OCI-M2 (cell line): ENCODE results near the gene MAN2A2.
"Not testable (repeated sequence)": the region's sequence is repeated elsewhere in the genome, so short reads cannot be mapped to it uniquely, and the experiment has no call there.

Experiments
- DNase-seq: peaks from one replicate; lab custom pipeline; 2025; ENCODE audit not compliant: unreplicated experiment; lab: John Stamatoyannopoulos, UW

The MAN2A2 gene

DNA sequence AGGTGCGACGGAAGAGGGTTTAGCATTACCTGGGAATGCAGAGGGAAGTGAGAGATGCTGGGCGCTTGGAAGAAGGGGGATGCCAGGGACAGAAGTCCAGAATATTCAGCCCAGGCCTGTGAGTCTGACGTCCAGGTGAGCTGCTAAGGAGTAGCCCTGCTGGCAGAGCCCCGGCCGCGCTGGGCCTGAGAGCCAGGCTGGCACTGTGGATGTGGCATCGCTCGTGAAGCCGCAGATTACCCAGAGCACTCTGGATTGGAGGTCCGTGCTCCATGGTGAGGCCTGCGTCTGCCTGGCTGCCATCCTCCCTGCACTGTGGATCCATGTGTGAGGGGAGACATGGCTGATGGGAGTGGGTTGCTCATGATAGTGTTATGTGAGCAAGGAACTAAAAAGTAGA is 14.5 kb downstream of the MAN2A2 start:
- DNase-seq, result no peak

DNA sequence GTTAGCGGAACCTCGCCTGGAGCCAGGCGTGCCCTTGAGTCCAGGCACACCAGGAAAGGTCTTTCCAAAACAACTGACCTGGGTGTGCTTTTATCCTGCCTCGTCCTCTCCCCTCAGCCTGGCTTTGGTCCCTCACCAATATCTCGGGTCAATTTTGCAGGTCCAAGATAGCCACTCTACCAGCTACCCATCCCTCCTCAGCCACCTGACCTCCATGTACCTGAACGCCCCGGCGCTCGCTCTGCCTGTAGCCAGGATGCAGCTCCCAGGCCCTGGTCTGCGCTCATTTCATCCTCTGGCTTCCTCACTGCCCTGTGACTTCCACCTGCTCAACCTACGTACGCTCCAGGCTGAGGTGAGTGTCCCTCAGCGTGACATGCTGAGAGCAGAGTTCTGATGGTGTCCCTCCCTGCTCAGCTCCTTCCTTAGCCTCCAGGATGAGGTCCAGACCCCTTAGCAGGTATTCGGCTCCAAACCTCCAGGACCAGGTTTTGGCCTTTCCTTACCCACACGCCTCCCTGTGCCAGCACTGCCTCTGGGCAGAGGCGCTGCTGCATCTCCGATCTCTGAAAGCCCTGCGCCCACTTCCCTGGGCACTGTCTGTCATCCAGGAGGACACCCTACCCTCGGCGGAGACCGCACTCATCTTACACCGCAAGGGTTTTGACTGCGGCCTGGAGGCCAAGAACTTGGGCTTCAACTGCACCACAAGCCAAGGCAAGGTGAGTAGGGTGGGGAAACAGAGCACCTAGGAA is 15.1 kb downstream of the MAN2A2 start:
- DNase-seq, result no peak

DNA sequence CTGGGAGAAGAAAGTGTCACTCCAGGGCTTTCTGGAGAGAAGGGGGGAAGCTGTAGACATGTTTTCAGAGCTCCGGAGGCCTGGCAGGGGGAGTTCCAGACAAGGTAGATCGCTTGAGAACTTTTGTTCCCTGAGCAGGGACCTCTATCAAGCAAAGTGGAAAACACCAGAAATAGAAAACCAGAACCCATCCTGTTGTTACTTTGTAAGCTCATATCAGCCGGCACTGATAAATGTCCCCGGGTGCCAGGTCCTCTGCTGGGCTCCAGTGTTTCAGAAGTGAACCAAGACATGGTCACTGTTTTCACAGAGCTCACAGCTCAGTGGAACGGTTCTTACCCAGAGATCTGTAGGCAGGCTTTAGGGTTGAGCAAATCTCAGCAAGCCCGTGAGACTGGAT is 15.7 kb downstream of the MAN2A2 start:
- no peak for DNase-seq

DNA sequence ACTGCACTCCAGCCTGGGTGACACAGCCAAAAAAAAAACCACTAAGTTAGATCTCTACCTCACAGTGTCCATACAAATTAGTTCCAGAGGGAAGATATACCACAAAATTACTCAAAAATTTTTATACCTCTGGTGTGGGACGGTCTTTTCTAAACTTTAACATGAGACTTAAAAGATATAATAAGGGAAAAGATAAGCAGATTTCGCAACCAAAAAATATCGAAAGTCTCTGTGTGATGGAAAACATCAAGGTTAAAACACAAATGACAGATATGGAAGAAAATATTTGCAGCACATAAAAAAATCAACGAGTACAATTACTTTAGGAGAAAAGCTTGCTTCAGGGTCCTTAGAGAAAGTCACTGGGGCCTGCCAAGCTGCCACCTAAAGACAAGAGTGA is 18.8 kb downstream of the MAN2A2 start:
- DNase-seq, result no peak

DNA sequence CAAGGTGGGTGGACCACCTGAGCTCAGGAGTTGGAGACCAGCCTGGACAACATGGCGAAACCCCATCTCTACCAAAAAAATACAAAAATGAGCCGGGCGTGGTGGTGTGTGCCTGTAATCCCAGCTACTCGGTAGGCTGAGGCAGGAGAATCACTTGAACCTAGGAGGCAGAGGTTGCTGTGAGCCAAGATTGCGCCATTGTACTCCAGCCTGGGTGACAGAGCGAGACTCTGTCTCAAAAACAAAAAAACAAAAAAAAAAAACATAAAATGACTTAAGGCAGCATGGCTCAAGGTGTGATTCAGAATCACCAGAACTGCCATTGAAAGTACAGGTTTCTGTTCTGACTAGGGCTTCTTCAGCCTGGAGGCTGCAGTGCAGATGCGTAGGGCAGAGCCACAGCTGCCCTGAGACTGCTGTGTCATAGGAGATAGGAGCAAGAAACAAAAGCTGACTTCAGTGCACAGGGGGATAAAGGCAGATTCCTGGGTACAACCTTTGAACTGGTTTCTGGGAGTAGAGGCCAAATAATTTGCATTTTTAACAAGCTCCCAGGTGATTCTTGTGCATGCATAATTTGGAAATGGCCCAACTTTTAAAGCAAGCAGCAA is 19.7 kb downstream of the MAN2A2 start:
- not testable (repeated sequence) for DNase-seq

DNA sequence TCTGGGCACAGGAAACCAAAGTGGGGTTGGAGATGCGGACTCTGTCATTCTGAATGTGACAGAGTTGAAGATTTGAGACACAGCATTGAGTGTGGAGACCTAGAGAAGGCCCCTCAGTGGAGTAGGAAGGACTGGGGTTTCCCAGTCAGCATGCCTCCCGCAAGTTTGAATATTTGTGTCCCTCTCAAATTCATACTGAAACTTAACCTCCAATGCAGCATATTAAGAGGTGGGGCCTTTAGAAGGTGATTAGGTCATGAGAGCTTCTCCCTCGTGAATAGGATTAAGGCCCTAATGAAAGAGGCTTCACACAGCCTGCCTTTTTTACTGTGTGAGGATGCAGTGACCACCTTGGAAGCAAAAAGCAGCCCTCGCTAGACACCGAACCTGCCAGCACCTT is 21.3 kb downstream of the MAN2A2 start:
- no peak for DNase-seq

DNA sequence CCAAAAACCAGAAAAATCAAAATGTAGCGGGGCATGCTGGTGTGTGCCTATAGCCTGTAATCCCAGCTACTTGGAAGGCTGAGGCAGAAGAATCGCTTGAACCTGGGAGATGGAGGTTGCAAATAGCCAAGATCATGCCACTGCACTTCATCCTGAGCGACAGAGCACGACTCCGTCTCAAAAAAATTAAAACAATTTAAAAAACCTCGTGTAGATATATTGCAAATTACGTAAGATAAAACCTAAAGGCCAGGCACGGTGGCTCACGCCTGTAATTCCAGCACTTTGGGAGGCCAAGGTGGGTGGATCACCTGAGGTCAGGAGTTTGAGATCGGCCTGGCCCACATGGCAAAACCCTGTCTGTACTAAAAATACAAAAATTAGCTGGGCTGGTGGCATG is 23.7 kb downstream of the MAN2A2 start:
- not testable (repeated sequence) for DNase-seq

DNA sequence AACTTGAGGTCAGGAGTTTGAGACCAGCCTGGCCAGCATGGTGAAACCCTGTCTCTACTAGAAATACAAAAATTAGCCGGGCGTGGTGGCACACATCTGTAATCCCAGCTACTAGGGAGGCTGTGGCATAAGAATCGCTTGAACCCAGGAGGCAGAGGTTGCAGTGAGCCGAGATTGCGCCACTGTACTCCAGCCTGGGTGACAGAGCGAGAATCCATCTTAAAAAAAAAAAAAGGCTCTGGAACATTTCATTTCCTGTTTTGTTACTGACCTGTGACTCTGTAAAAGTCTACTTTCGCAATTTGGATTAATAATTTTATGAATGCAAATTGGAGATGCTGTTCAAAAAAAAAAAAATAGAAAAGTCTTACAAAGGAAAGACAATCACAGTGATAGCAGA is 25.0 kb downstream of the MAN2A2 start:
- DNase-seq, result not testable (repeated sequence)

DNA sequence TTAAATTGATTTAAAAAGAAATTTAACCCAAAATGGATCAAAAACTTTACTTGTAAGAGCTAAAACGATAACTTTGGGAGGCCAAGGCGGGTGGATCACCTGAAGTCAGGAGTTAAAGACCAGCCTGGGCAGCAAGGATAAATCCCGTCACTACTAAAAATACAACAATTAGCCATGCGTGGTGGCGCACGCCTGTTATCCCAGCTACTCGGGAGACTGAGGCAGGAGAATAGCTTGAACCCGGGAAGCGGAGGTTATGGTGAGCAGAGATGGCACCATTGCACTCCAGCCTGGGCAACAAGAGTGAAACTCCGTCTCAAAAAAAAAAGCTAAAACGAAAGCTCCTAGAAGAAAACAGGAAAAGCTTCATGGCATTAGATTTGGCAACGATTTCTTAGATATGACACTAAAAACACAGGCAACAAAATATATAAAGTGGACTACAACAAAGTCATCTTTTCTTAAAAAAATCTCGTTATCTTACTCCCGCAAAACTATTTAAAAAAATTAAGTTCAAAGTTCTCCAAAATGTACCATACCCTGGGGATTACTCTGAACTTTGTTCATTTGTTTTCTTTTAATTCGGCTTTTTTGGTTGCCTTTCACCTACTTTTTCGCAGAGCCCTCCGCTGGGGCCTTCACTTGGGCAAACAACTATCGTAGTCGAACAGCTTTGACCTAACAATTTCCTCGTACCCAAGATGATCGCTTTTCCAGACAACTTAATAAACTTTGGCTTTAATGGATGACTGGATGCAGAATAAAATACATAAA is 26.3 kb downstream of the MAN2A2 start:
- DNase-seq, result no peak

DNA sequence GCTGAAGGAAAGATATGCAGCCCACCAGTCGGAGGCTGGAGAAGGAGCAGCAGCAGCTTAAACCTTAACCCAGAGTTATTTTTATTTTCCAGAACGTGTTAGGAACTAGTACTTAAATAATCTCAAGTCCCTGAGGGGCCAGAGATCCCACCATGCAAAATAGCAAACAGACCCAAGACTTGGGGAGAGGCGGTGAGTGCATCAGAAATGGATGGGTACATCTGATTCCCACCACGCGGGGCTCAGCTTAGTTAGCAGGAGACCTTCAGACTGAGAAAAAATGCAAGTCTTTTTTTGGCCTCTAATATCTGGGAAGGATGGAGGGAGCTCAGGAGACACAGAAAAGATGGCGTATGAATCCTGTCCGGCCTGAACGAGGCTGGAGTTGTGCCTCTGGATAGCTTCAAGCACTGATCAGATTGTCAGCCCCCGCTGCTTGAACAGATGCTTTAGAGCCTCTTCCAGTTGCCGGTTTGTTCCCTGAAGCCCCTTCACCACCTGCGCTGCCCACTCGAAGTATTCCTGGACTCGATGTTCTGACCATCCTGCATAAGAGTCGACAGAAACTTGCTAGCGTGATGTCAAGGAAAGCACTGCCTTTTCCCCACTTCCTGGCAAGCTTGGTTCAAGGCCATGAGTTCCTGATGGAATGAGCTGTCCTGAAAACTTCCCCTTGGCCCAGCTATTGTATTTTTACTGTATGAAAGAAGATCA is 27.9 kb downstream of the MAN2A2 start:
- no peak for DNase-seq

DNA sequence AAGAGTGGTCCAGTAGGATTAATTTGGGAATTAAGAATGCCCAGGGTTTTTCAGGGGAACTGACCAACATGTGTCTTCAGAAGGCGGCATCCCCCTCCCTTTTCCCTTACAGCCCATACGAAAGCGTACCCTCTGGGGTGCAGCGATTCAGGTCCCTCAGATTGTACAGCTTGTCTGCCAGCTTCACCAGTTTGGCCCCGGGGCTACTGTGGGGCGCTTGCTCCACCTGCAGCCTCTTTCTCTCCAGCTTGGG is 28.4 kb downstream of the MAN2A2 start:
- no peak for DNase-seq

DNA sequence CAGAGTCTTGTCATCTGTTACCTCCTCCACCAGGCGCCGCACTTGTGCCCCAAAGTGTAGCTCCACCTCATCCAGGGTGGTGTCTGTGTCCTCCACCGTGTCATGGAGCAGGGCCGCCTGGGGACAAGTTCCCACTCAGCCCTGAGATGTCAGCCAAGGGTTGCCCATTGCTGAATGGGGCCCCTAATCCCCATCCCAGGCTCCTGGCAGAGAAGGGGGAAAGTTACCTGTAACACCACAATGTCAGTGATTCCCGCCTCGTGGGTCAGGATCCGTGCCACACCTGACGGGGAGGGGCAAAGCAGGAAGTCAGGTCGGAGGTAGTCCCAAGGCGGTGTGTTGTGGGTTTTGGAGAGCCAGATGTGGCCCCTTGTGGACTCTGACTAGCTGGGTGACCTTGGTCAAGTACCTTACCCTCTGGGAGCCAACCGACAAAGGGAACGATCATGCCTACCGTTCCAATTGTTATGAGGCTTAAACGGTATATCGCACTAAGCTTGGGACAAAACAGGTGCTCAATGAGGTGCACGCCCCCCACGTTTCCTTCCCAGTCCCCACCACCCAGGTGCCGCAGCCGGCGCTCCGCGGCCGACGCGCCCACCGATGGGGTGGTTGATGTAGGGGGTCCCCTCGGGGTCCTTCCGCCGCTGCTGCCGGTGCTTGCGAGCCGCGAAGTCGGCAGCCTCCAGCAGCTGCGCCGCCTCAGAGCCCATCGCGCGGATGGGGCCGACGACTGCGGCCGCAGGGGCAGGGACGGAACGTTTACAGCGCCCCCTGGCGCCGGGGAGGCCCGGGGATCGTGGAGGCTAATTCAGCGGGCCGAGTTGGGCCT is 28.9 kb downstream of the MAN2A2 start, which contains the start of gene HDDC3:
Gene HDDC3 (minus strand): TSS at position 722 of the 832 bp plus-strand sequence. CDS start 9 bp downstream, at position 713.
- DNase-seq, result peak; percentile 66

DNA sequence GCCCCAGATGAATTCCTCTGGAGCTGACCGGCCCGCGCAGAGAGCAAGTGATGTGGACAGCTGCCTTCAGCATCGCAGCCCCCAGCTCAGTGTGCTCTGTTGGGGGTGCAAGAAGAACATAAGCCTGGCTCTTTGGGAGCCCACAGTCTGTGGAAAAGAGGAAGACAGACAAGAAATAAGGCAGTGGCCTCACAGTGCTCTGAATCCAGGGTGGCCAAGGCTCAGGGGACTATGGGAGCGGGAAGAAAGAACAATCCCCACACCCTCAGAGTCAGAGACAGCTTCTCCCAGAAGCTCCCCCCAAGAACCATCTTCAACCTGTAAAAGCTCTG is 29.5 kb downstream of the MAN2A2 start:
- no peak for DNase-seq

DNA sequence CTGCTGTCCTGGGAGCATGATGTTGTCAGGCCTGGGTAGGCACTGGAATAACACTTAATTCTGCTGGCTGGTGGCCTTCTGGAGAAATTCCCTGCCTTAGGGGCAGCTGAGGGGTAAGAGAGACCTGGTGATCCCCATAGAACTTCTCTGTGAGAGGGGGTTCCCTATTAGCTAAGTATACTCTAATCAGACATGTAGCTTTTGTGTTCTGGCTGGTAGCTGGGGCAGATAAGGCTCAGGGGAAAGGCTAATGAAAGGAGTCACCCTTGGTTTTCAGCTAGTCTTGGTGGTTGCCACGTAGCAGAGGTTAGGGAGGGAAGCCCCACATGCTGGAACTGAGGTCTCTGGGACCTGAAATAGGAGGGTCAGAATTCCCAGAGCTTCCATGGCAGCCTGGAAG is 30.2 kb downstream of the MAN2A2 start:
- DNase-seq, result no peak

DNA sequence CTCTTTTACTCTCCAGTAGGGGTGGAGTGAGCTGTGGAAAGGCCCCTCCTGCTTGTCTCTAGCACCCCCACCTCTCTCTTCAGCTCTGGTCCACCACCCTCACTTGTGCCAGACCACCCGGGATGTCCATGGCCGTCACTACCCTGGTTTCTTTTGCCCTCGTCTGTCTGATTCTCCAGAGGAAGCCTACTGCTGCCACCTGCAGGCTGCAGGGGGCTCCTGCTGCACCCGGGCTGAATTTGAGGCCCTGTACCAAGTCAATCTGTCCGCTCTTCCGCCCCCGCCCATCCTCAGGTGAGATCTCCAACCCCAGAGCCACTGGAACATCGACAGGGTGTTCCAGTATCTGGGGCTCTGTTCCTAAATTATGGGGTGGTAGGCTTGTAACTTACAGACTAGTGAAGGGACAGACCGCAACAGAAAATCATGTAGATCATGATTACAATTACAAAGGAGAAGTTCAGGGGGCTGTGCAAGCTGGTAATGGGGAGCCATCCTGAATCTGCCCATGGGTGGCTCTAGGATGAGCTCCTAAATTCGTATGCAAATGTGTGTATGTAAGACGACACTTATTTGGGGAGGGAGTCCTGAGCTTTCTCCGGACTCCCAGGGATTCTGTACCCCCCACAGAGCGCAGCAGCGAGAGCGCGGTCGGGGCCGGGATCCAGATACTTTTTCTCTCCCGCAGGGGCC is 31.3 kb downstream of the MAN2A2 start:
- DNase-seq, result no peak

DNA sequence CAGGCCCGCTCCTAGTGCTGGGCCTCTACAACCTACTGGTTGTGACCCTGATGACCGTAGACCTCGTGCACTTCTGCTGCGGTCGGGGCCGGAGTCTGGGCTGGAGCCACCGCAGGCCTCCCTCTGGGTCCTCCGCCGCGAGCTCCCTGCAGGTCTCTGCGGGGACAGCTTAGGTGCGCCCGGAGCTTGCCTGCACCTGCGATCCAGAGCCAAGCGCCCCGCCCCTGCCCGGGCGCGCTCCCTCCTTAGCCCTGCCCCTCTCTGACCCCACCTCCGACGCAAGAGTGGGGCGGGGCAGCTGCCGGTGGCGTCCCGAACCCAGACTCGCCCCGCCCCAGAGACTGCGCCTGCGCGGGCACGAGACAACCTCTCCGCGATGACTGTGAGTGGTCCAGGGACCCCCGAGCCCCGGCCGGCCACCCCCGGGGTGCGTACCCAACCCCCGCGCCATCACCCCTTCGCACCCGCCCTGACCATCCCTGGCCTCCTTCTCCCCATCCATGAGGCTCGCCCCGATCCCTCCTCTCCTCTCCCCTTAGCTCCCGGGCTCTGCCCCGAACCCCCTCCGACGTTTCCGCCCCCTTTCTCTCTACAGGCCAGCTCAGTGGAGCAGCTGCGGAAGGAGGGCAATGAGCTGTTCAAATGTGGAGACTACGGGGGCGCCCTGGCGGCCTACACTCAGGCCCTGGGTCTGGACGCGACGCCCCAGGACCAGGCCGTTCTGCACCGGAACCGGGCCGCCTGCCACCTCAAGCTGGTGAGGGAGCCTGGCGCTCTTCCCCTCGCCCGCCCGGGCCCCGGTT is 32.0 kb downstream of the MAN2A2 start, which contains the start of gene UNC45A:
Gene UNC45A (plus strand): TSS at position 337 of the 803 bp plus-strand sequence. CDS start 40 bp downstream, at position 377.
- peak; percentile 77 for DNase-seq

DNA sequence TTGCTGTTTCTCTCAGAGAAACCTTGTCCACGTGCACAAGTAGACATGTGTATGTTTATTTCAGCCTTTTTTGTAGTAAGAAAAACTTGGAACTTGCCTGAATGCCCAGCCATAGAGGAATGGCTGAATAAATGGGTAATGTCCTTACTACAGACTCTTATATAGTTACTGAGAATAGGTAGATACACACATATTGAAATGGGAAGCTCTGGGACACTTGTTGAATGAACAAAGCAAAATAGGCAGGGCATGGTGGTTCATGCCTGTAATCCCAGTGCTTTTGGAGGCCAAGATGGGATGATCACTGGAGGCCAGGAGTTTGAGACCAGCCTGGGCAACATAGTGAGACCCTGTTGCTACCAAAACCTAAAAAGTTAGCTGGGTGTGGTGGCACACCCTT is 33.7 kb downstream of the MAN2A2 start:
- DNase-seq, result no peak

DNA sequence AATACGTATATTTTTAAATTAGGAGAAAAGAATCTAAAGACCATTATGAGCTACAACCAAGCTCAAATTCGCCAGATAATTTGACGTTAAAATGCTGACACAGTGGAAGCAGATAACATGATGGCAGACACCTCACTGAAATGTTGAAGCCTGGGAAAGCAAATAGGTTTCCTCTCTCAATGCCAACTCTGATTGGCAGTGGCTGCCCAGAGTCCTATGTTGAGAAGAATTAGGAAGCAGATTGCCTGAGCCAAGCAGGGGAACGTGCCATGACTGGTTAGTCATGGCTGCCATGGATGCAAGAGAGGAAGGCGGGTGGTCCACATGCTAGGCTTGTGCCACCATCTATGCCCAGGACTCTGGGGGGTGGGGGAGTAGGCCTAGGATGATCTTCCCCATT is 35.2 kb downstream of the MAN2A2 start:
- no peak for DNase-seq

DNA sequence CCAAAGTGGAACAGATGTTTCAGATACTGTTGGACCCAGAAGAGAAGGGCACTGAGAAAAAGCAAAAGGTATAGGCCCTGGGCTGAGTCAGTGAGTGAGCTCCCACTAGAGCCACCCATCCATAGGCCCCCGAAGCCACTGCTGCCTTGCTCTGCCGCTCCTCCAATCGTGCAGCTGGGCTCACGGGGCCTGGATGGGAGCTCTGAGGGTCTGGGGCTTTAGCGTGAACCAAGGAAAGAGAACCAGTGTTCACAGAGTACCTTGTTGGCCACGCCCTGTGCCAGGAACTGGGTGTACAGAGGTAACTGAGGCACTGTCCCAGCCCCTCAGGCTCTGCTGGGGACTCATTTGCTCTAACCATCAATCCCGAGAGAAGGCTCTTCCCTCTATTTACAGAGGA is 36.7 kb downstream of the MAN2A2 start:
- DNase-seq, result no peak
